Left forelimb (tissue), 1 donor: Measurements from ENCODE around the gene MUCL1.

ENCODE experiments used
- DNase-seq: peaks from one replicate; pipeline ENCODE4 v3.0.0-alpha.2; 2018; ENCODE audit warnings: low spot score

The MUCL1 gene

DNA sequence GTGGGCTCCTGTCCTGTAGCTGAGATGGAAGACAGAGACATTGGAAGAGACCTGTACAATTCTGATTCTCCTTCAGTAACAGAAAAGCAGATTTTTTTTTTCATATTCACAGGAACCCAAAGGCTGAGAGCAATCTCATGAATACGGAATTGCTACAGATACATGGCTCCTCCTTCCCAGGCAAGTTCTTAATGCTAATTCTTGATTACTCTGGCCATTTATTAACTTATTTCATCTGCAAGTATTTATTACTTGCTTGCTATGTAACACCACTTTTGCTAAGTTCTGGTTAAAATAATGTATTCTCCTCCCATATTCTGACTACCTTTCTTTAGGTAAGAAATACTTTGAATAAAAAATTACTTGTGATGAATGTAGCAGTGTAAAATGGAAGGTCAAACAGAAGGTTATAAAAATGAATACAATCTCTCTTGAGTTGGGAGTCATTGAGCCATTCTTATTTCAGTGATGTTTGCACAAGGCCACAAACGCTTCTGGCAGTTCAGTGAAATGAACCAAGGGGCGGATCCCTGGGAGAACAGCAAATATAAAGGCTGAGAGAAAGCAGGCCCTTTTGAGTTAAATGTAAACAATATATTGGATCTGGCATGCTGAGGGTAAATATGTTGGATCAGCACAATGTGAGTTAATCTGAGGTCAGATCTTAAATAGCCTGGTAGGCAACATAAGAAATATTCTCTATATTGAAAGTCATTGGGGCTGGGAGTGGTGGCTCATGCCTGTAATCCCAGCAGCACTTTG lies 37.6 kb downstream of the MUCL1 start:
- no peak for DNase-seq
